ENCODE results near the gene ARHGAP9. TPM values are rescaled to one million over a fixed set of nuclear protein-coding genes. Genes with fewer than 3 reads are reported as not detected.

ARHGAP9 gene
- total RNA-seq = 125 TPM

GRCh38 chr12:57479376-57480115 is at the start of gene ARHGAP9:
Gene ARHGAP9 (minus strand): TSS chr12:57479866. CDS start chr12:57479406, 460 bp downstream.
- DNase-seq (ENCODE audit: low read depth in 2 of 3, low spot score in 2 of 3) = peak; percentile 60 to 90 (median 70)

GRCh38 chr12:57528831-57529555 is 49.3 kb upstream of the ARHGAP9 start:
- no peak for DNase-seq (ENCODE audit: low read depth in 2 of 3, low spot score in 2 of 3)

GRCh38 chr12:57528176-57528575 is 48.5 kb upstream of the ARHGAP9 start:
- no peak for DNase-seq (ENCODE audit: low read depth in 2 of 3, low spot score in 2 of 3)

GRCh38 chr12:57527184-57527583 is 47.5 kb upstream of the ARHGAP9 start:
- DNase-seq (ENCODE audit: low read depth in 2 of 3, low spot score in 2 of 3) = no peak

- no peak for DNase-seq (ENCODE audit: low read depth in 2 of 3, low spot score in 2 of 3)
Measured at GRCh38 chr12:57526477-57527126, 46.9 kb upstream of the ARHGAP9 start.

- no peak for DNase-seq (ENCODE audit: low read depth in 2 of 3, low spot score in 2 of 3)
Measured at GRCh38 chr12:57525615-57526383, 46.1 kb upstream of the ARHGAP9 start.

GRCh38 chr12:57524814-57525614 is 45.3 kb upstream of the ARHGAP9 start:
- no peak for DNase-seq (ENCODE audit: low read depth in 2 of 3, low spot score in 2 of 3)

GRCh38 chr12:57523706-57524614 is 44.3 kb upstream of the ARHGAP9 start:
- no peak for DNase-seq (ENCODE audit: low read depth in 2 of 3, low spot score in 2 of 3)

GRCh38 chr12:57522887-57523705 is 43.4 kb upstream of the ARHGAP9 start:
- peak in 2 of 3 donors; percentile 89 to 91 for DNase-seq (ENCODE audit: low read depth in 2 of 3, low spot score in 2 of 3)

GRCh38 chr12:57522011-57522886 is 42.6 kb upstream of the ARHGAP9 start, which contains the start of gene MBD6:
Gene MBD6 (plus strand): TSS chr12:57522824. CDS start chr12:57524304, 1,480 bp downstream.
- DNase-seq (ENCODE audit: low read depth in 2 of 3, low spot score in 2 of 3) = peak; percentile 84 to 93 (median 92)

GRCh38 chr12:57521525-57522010 is 41.9 kb upstream of the ARHGAP9 start:
- peak in 1 of 3 donors; percentile 33 for DNase-seq (ENCODE audit: low read depth in 2 of 3, low spot score in 2 of 3)

GRCh38 chr12:57520053-57520818 is 40.6 kb upstream of the ARHGAP9 start, which contains the start of gene DDIT3:
Gene DDIT3 (minus strand): TSS chr12:57520514. CDS start chr12:57517406, 3,108 bp downstream.
- peak; percentile 96 to 100 (median 99) for DNase-seq (ENCODE audit: low read depth in 2 of 3, low spot score in 2 of 3)

GRCh38 chr12:57519796-57520052 is 40.1 kb upstream of the ARHGAP9 start:
- peak in 1 of 3 donors; percentile 27 for DNase-seq (ENCODE audit: low read depth in 2 of 3, low spot score in 2 of 3)

- no peak for DNase-seq (ENCODE audit: low read depth in 2 of 3, low spot score in 2 of 3)
Measured at GRCh38 chr12:57518920-57519795, 39.5 kb upstream of the ARHGAP9 start.
